Hepatic stellate cell (primary cell): ENCODE results near the gene RAG2.
"Not testable (repeated sequence)": the region's sequence is repeated elsewhere in the genome, so short reads cannot be mapped to it uniquely, and the experiment has no call there.

ENCODE experiments used
- DNase-seq: peaks from one replicate; pipeline ENCODE4 v3.0.0; 2011; ENCODE audit warnings: low spot score

RAG2 gene

DNA sequence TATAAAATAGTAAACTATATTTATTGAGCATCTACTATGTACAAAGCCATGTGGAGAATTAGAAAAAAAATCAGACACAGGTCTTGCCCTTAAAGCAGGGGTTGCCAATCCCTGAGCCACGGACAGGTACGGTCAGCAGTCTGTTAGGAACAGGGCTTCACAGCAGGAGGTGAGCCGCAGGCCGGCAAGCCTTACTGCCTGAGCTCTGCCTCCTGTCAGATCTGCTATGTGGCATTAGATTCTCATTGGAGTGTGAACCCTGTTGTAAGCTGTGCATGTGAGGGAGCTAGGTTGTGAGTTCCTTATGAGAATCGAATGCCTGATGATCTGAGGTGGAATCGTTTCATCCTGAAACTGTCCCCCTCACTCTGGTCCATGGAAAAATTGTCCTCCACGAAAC is 2.1 kb upstream of the RAG2 start:
- DNase-seq, result no peak

DNA sequence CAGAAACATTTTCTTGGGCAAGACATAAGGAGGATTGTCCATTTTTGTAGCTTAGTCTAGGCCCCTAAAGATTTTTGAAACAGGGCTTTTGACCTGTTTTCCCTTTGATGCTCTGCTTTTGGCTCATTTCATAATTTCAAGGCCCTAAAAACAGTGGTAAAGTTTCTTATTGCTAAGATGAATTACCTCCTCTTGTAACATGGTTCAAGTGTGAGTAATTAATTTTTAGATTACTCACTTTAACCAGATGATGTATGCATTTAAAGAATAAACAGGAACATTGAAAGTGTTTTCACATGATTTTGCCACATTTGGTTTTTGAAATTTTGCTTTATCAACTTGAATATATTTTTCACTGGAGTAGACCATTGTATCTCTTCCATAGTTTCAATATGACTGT is 1.2 kb downstream of the RAG2 start:
- DNase-seq, result no peak

DNA sequence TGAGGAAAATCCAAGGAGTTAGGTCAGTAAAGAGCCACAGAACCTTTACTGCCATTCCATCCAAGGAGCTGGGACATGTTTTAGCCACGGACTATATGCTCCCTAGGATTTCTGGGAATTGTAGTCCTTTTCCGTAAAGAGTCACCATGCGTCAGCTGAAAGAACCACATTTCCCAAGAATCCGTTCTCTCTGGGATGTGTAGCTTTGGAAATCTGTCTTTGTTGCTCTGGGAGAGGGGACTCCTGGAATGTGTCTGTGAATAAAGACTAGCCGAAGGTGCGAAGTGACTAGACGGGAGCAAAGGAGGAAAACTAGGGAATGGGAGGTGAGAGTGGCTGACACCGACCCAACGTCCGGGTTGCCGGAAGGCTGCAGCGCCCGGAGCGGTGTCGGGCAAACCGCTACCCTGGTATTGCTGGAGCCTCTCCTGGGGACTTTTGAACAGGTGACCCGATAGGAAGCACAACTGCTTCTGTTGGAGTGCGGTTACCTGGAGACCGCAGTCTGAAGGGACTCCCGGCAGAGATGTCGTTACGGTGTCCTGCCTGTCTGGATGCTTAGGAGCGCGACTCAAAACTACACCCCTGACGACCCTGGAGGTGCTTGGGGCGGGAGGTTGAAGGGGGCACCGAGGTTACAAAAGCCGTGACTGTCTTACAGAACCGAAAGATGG is 3.6 kb downstream of the RAG2 start, which contains the start of gene IFTAP:
Gene IFTAP (plus strand): TSS at position 187 of the 674 bp plus-strand sequence. CDS start 15,602 bp downstream, outside the sequence.
- DNase-seq, result peak; percentile 77

- no peak for DNase-seq
Observed at GRCh38 chr11:36591433-36591832, 6.6 kb downstream of the RAG2 start.

DNA sequence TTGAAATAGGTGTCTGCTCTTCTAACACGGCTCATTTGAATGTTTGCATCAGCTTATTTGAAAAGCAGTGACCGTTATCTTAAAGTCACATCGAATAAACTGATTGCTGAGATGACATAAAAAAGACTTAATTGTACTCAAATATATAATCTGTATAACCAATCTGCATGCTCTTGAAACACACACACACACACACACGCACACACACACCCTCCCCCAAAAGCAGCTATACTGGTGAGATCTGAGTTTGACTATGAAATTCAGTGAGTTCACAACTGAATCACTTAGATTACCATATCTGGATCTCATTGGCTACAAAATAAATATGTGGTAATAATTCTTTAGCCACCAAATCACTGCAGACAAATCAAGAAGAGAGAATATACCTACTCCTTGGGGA is 7.5 kb downstream of the RAG2 start:
- no peak for DNase-seq

DNA sequence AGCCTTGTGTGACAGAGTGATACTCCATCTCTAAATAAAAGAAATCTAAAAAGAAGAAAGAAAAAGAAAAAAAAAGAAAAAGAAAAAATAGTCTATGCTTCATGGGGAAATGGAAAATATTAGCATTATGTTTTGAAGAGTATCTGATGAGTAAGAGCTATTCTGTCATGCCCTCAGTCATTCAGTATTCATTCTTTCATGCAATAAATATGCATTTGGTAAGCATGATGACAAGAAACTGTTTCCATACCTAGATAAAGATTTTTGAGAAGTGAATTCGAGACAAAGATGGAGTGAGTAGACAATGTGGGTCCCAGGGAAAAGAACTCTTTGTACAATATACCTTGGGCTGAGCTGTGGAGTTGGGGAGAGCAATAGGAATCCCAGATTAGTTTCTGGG is 9.9 kb downstream of the RAG2 start:
- no peak for DNase-seq

DNA sequence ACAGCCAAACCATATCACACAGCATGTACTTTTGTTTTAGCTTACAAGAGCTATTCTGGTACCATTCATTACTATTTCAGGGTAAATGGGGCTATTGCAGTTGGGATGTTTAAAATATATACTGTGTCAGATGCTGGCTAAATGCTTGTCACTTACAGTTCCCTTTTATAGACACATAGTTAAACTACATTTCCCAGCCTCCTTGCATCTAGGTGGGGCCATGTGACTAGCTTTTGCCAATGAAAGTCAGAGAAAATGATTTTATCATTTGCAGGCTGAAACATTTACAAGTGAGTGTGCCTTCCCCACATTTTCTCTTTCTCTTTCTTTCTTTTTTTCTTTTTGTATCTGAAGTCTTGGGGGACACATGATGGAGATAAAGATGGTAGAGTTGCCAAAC is 11.5 kb downstream of the RAG2 start:
- no peak for DNase-seq

DNA sequence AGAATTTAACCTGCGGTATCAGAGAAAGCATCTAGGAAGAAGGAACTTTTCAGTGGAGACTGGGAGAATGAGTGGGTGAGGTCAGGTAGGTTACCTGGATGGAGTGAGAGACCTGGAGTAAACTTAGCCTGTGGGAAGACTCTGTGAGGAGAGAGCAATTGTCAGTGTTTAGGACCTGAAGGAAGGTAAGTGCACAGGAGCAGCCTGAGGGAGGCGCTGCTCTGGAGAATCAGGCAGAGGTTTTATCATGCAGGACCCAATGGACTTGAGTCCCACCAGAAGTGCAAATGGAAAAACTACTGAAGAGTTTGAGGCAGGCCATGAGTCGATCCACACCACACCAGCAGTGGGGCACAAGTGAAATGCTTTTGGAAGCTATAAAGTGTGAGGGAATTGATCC is 14.4 kb downstream of the RAG2 start:
- no peak for DNase-seq

DNA sequence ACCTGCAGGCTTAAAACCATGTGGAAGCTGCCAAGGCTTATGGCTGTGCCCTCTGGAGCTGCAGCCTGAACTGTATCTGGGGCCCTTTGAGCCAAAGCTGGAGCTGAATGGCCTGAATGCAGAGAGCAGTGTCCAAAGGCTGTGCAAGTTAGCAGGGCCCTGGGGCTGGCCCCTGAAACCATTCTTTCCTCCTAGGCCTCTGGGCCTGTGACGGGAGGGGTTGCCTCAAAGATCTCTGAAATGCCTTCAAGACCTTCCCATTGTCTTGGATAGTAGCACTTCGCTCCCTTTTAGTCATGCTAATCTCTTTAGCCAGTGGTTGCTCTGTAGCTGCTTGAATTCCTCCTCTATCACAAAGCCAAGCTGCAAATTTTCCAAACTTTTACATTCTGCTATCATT is 16.5 kb downstream of the RAG2 start:
- no peak for DNase-seq

DNA sequence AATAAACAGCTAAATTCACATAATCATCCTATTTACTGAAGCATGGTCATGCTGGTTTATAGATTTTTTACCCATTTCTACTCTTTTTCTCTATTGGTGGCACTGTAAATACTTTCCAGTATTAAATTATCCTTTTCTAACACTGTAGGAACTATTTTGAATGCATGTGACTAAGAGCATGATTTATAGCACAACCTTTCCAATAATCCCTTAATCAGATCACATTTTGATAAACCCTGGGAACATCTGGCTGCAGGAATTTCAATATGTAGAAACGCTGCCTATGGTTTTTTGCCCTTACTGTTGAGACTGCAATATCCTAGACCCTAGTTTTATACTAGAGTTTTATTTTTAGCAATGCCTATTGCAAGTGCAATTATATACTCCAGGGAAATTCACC is 19.6 kb downstream of the RAG2 start:
- no peak for DNase-seq

DNA sequence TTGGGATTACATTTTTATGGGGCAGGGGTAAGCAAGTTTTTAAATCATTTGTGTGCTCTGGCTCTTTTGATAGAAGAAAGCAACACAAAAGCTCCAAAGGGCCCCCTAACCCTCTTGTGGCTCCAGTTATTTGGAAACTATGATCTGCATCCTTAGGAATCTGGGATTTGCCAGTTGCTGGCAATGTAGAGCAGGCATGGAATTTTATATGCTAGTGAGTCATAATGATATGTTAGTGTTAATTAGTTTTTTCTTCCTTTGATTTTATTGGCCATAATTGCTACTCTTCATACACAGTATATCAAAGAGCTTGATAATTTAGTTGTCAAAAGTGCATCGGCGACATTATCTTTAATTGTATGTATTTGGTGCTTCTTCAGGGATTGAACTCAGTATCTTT is 20.2 kb downstream of the RAG2 start:
- DNase-seq, result peak; percentile 9

- DNase-seq, result no peak
Observed at GRCh38 chr11:36577373-36577772, 20.7 kb downstream of the RAG2 start.

GRCh38 chr11:36574486-36574885 is 23.6 kb downstream of the RAG2 start:
- no peak for DNase-seq

DNA sequence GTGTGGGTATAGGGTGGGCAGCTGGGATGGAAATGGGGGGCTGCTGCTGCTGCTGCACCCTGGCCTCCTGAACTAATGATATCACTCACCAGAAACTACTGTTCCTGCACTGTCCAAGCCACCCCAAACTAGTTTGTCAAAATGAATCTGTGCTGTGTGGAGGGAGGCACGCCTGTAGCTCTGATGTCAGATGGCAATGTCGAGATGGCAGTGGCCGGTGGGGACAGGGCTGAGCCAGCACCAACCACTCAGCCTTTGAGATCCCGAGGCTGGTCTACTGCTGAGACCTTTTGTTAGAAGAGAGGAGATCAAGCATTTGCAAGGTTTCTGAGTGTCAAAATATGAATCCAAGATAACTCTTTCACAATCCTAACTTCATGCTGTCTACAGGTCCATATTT is 28.9 kb downstream of the RAG2 start:
- no peak for DNase-seq

DNA sequence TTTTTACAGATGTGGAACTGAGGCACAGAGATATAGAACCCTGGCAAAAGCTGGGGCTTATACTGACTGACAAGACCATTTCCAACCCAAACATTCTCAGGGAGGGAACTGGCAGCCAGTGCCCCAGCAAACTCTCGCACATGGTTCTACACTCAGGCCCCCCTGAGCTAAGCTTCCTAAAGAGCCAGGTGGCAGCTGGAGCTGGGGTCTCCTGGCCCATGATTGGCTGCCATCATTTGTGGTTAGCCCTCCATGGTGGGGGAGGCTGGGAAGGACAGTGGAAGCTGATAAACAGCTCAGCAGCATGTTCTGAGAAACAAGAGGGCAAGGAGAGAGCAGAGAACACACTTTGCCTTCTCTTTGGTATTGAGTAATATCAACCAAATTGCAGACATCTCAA is 30.3 kb downstream of the RAG2 start, which contains the start of gene RAG1:
Gene RAG1 (plus strand): TSS at position 314 of the 400 bp plus-strand sequence. CDS start 5,298 bp downstream, outside the sequence.
- no peak for DNase-seq

DNA sequence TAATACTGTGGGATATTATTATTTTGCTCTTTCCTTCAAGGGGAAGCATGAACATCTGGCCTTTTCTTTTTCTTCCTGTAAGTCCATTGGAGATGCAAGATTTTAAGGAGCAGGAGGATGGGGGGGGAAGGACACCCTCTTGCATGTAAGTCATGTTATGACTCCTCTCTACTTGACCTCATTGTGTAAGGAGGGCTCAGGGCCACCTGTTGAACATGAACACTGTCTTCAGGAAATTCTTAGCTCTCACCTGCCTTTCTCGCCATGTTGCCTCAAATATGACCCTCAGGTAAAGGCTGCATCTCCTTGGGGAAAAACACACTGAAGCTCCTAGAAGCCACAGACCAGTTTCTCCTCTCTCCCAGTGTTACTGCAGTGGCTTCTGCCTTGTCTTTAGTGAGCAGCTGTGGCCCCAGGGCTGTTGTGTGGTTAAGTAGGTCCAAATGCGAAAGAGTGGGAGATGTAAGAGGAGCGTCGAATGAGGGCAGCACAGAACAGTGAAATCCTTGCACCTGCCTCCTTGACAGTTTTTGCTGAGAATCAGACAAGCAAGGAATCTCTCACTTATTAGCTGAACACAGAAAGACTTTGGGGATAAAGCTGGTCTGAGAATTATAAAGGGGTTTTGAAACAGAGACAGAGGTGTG is 31.5 kb downstream of the RAG2 start:
- no peak for DNase-seq

DNA sequence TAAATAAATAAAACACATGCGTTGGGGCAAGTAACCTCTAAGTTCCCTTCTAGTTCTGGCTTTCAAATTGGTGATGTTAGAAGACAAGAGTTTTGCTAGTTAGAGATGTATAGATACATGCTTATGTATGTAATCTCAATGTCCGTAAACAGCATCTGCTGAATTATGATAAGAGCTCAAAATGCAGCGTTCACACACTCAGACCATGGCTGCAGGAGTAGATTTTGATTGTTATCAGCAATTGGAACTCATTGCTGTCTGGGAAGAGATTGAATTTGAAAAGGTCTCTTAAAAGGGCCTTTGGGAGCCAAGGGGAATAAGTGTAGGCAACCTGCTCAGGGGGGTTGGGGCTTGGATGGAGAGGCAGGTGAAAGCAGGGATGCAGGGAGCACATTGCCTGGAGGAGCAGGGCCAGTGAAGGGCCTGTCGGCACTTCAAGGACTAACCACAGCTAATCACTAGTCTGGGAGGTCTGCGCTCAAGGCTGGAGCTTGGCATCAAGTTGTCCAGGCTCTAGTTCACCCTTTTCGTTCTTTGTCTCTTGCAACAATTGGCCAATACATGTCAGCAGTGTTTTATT is 32.9 kb downstream of the RAG2 start:
- no peak for DNase-seq

DNA sequence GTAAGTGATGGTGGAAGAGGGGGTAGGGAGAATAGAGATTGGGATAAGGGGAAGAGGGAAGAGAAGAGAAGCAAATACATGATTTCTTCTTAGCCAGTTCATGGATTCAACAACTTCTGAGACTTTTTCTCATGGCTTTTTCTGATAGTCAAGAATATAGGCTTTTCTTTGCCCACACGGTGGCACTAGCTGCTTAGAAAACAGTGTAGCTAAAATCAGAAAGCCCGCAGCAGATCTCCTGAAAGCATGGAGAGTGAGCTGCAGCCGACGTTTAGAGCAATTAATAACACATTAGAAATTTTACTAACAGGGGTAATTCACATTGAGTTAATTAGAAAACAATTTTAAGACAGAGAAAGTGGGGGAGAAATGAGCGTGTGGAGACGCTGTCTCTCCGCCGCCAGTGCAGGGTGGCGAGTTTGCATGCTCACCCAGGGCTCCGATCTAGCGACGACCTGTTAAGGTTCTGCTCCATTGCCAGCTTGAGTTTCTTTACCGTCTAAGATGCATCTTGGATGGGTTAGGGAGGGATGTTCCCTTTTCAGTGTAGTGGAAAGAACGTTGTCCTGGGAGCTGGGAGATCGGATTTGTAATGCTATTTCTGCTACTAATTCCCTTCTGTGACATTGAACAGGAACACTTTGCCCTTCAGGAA is 33.5 kb downstream of the RAG2 start:
- peak; percentile 37 for DNase-seq

DNA sequence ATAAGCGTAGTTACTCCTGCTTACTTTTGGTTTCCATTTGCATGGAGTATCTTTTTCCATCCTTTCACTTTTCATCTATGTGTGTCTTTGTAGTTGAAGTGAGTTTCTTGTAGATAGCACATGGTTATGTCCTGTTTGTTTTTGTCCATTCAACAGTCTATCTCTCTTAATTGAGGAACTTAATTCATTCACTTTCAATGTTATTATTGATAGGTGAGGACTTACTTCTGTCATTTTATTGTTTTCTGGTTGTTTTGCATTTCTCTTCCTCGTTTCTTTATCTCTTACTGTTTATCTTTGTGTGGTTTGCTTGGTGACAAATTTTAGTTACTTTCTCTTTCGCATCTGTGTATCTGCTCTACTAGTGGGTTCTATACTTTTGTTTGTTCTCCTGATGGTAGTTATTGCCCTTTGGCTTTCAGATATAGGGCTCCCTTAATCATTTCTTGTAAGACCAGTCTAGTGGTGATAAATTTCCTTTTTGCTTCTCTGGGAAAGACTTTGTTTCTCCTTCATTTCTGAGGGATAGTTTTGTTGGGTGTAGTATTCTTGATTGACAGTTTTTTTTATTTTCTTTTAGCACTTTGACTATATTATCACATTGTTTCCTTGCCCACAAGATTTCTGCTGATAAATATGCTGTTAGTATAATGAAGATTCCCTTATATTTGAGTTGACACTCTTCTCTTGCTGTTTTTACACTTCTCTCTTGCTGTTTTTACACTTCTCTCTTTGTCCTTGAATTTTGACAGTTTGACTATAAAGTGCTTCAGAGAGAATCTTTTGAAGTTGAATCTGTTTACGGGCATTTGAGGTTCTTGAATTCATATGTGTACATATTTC is 39.2 kb downstream of the RAG2 start:
- DNase-seq, result no peak

- DNase-seq, result no peak
Observed at GRCh38 chr11:36557991-36558390, 40.0 kb downstream of the RAG2 start.

GRCh38 chr11:36557390-36557789 is 40.6 kb downstream of the RAG2 start:
- not testable (repeated sequence) for DNase-seq
